ENCODE measurements around the gene SLC6A3.
A peak's percentile ranks its signal among the peaks of the same experiment; 100 is the strongest.

GRCh38 chr5:1468629-1469527 is 23.6 kb upstream of the SLC6A3 start:
- TF ChIP-seq, protein P1, sequence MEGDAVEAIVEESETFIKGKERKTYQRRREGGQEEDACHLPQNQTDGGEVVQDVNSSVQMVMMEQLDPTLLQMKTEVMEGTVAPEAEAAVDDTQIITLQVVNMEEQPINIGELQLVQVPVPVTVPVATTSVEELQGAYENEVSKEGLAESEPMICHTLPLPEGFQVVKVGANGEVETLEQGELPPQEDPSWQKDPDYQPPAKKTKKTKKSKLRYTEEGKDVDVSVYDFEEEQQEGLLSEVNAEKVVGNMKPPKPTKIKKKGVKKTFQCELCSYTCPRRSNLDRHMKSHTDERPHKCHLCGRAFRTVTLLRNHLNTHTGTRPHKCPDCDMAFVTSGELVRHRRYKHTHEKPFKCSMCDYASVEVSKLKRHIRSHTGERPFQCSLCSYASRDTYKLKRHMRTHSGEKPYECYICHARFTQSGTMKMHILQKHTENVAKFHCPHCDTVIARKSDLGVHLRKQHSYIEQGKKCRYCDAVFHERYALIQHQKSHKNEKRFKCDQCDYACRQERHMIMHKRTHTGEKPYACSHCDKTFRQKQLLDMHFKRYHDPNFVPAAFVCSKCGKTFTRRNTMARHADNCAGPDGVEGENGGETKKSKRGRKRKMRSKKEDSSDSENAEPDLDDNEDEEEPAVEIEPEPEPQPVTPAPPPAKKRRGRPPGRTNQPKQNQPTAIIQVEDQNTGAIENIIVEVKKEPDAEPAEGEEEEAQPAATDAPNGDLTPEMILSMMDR (conservative IDR thresholded peaks at IDR 0.05; ENCODE audit: low read length) = peak; percentile 13; the same call in 1 of the 2 replicates
- TF ChIP-seq EZH2phosphoT487 (IDR thresholded peaks at IDR 0.05; ENCODE audit: borderline replicate concordance) = no peak
